Epithelial cell of proximal tubule (primary cell): Measurements from ENCODE around the gene DCK. TPM values are rescaled to one million over a fixed set of nuclear protein-coding genes. Genes with fewer than 3 reads are reported as not detected.

Source experiments
- DNase-seq: peaks from one replicate; pipeline ENCODE4 v3.0.0-alpha.2; 2011; ENCODE audit warnings: low read depth
- H3K4me3 ChIP-seq: 2 replicates; pipeline ENCODE4 v1.5.1; 2011; ENCODE audit warnings: low read depth, mild to moderate bottlenecking, low read length
- CTCF ChIP-seq: conservative IDR thresholded peaks from 2 replicates; pipeline ENCODE4 v1.5.1; 2012; ENCODE audit warnings: low read depth, mild to moderate bottlenecking, low read length
- total RNA-seq: library from RNA; depleted of rRNA; stranded (reverse); fragments of >200 nt; gene quantifications from 2 replicates; pipeline ENCODE4 v1.2.3, GENCODE V29; 2015

Gene DCK
- total RNA-seq, 1 donor from 2014 or later: 24.4 TPM

GRCh38 chr4:71062436-71062835 is 69.0 kb downstream of the DCK start:
- no peak overlapping the region for H3K4me3 ChIP-seq
- no peak for DNase-seq
- TF ChIP-seq CTCF: no peak

- no peak for DNase-seq
- no peak overlapping the region for H3K4me3 ChIP-seq
- no peak for TF ChIP-seq CTCF
Measured at GRCh38 chr4:71063711-71064110, 70.3 kb downstream of the DCK start.

- H3K4me3 ChIP-seq: no peak overlapping the region
- TF ChIP-seq CTCF: no peak
- no peak for DNase-seq
Measured at GRCh38 chr4:71064521-71064920, 71.1 kb downstream of the DCK start.

- TF ChIP-seq CTCF: no peak
- H3K4me3 ChIP-seq: no peak overlapping the region
- no peak for DNase-seq
Measured at GRCh38 chr4:71065991-71066510, 72.6 kb downstream of the DCK start.

GRCh38 chr4:71066737-71067716 is 73.6 kb downstream of the DCK start:
- no peak for TF ChIP-seq CTCF
- DNase-seq: no peak

GRCh38 chr4:71069063-71069462 is 75.6 kb downstream of the DCK start:
- TF ChIP-seq CTCF: no peak
- H3K4me3 ChIP-seq: no peak overlapping the region

More at GRCh38 chr4:71066737-71067716, 73.6 kb downstream of the DCK start:
- no peak overlapping the region for H3K4me3 ChIP-seq

More at GRCh38 chr4:71069063-71069462, 75.6 kb downstream of the DCK start:
- no peak for DNase-seq
